B cell (primary cell): Measurements from ENCODE around the gene TMEM150A.

Experiments used
- EZH2 ChIP-seq: IDR thresholded peaks from 2 replicates; pipeline ENCODE4 v1.6.1; 2012; ENCODE audit warnings: borderline replicate concordance, low read depth, mild to moderate bottlenecking, moderate library complexity, low read length; ENCODE audit not compliant: insufficient read depth, poor library complexity, severe bottlenecking
- TF ChIP-seq, protein P1 (sequence below): fragments of 200-600 bp; IDR thresholded peaks from one replicate; pipeline ENCODE4 v1.8.0; 2022; ENCODE audit warnings: antibody characterized with exemption, mild to moderate bottlenecking

DNA sequence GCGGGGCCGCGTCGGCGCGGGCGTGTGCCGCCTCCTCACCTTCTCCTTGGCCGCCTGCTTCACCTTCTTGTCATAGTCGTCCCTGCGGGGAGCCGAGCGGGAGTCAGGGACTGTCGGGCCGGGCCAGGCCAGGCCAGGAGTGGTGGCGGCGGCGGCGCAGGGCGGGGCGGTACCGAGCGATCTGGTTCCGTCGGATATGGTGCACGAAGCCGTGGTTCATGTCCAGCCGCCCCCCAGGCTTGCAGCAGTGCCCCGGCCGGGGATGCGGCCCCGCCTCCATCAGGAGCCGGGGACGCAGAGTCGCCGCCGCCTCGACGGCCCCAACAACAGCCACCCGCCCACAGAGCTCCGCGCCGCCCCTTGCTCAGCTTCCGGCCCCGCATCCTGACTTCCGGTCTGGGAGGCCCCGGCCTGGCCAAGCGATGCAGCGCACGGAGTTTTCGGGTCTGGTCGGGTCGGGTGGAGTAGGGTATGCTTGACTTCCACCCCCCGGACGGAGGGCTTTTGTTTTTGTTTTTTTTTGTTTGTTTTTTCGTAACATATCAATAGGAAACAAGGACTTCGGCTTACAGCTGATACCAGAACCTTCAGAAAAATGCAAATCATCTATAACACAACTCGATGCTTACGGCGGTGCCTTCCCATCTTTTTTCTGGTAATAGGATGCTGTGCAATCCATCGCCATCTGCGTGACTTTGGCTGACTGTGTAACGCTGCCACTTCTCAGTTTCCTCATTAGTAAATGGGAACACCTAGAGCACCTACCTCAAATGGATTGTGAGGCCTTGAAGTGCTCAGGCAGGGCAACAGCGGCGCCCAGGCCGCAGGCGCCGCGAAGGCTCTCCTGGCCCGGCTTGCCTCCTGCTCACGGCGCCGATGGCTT lies 9.4 kb upstream of the TMEM150A start, which contains the start of gene C2orf68:
- no peak for TF ChIP-seq EZH2
- TF ChIP-seq, protein P1, sequence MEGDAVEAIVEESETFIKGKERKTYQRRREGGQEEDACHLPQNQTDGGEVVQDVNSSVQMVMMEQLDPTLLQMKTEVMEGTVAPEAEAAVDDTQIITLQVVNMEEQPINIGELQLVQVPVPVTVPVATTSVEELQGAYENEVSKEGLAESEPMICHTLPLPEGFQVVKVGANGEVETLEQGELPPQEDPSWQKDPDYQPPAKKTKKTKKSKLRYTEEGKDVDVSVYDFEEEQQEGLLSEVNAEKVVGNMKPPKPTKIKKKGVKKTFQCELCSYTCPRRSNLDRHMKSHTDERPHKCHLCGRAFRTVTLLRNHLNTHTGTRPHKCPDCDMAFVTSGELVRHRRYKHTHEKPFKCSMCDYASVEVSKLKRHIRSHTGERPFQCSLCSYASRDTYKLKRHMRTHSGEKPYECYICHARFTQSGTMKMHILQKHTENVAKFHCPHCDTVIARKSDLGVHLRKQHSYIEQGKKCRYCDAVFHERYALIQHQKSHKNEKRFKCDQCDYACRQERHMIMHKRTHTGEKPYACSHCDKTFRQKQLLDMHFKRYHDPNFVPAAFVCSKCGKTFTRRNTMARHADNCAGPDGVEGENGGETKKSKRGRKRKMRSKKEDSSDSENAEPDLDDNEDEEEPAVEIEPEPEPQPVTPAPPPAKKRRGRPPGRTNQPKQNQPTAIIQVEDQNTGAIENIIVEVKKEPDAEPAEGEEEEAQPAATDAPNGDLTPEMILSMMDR: no peak
